Right lobe of liver (tissue), 4 donors: ENCODE results near the gene ACAD11.

Experiments
- CTCF ChIP-seq, 4 donors: fragments of 200-600 bp in 3 of 4; fragments of 450-650 bp in 1 of 4; IDR thresholded peaks; one replicate each; pipeline versions ENCODE4 v1.5.1 to v1.8.0; 2016 to 2022; ENCODE audit warnings: antibody characterized with exemption in 4 of 4, mild to moderate bottlenecking in 2 of 4
- POLR2A ChIP-seq: fragments of 450-650 bp; IDR thresholded peaks from one replicate; pipeline ENCODE4 v1.6.1; 2017; ENCODE audit warnings: antibody characterized with exemption, mild to moderate bottlenecking
- donor health status: DM: no; HTN: no; CAD: no.
- donor health status: DM: no; HTN: no; CAD: no.
- donor health status: DM: no; HTN: yes; CAD: no.

- TF ChIP-seq POLR2A (no peak), CTCF (IDR thresholded peaks at IDR 0.05) (no peak)
Measured at GRCh38 chr3:132521901-132522300, 137.7 kb downstream of the ACAD11 start.
